Measurements from ENCODE around the gene ZNF835. TPM values are rescaled to one million over a fixed set of nuclear protein-coding genes. Genes with fewer than 3 reads are reported as not detected.

ZNF835 gene
- total RNA-seq, 1 experiment from 2014 or later, result 0.08 TPM

DNA sequence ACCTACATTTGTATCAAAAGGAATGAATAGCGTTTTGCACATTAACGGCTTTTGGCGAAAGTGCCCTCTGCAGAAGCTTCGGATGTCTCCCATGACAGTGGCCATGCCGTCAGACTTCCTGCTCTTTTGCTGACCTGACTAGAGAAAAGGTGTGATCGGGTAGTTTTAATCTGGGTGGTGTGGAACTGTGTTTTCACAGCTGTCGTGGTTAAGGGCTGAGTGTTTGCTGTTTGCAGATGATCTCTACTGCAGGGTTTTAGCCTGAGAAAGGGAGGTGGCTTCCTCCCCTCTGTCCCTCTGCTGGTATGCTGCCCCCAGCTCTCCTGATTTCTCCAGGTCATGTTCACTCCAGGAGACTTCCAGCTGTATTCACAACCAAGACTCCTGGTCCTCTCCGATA, 54.0 kb downstream of the ZNF835 start:
- in situ Hi-C loops (cut with HindIII; ENCODE audit: low pct_unique_long_range_greater_than_20kb, low sequenced_read_pairs), result no loop called here
- DNase-seq (ENCODE audit: low read depth, low spot score), result no peak

DNA sequence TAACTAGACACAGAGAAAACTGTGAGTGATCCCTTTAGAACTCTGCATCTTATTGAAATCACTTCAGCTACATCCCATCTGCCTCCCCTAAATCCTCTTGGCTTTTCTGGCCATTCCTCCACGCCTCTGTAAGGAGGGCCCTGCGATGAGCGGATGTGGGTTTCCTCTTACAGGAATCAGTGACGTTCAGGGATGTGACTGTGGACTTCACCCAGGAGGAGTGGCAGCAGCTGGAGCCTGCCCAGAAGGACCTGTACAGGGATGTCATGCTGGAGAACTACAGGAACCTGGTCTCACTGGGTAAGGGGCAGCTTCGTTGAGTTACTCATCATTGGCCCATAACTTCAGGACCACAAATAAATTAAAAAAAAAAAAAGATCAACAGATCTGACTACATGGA, 57.9 kb downstream of the ZNF835 start:
- in situ Hi-C loops (cut with HindIII; ENCODE audit: low pct_unique_long_range_greater_than_20kb, low sequenced_read_pairs), result no loop called here
- no peak for DNase-seq (ENCODE audit: low read depth, low spot score)

DNA sequence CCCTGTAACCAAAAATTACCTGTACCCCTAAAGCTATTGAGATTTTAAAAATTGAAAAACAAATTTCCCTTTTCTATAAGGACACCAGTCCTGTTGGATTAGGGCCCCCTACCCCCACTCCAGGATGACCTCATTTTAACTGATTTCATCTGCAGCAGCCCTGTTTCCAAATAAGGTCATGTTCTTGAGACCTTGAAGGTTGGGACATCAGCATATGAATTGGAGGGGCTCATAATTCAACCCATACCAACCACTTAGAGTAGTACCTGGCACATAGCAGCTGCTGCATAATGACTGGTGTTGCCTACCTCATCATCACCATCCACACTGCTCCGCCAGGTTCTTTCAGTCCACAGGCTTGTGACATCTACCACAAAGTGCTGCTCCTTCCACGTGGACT, 58.8 kb downstream of the ZNF835 start:
- in situ Hi-C loops (cut with HindIII; ENCODE audit: low pct_unique_long_range_greater_than_20kb, low sequenced_read_pairs), result no loop called here

More for the DNA sequence above, 58.8 kb downstream of the ZNF835 start:
- no peak for DNase-seq (ENCODE audit: low read depth, low spot score)

Other genes starting within 250 kb of the ZNF835 start
- gene ZNF667, start 194.4 kb downstream of the ZNF835 start, total RNA-seq (2014; rRNA removed; shearing (Covaris generic)), result 2.5 and 4.1 TPM in 2 replicates
- gene ZNF471, start 163.9 kb downstream of the ZNF835 start, total RNA-seq (2014; rRNA removed; shearing (Covaris generic)), result 0.88 and 1.0 TPM in 2 replicates
- 2.7 and 2.8 TPM in 2 replicates for gene ZFP28, start 132.8 kb downstream of the ZNF835 start, total RNA-seq (2014; rRNA removed; shearing (Covaris generic))
- 3.4 and 4.4 TPM in 2 replicates for gene ZNF470, start 104.3 kb downstream of the ZNF835 start, total RNA-seq (2014; rRNA removed; shearing (Covaris generic))
- gene ZNF71, start 76.5 kb downstream of the ZNF835 start, total RNA-seq (2014; rRNA removed; shearing (Covaris generic)), result 5.8 and 8.8 TPM in 2 replicates
- not detected in 2 replicates for gene SMIM17, start 28.6 kb downstream of the ZNF835 start, total RNA-seq (2014; rRNA removed; shearing (Covaris generic))
- gene PEG3, start 169.0 kb upstream of the ZNF835 start, total RNA-seq (2014; rRNA removed; shearing (Covaris generic)), result under 0.01 and 0.03 TPM in 2 replicates
- gene ZIM2, start 169.0 kb upstream of the ZNF835 start, total RNA-seq (2014; rRNA removed; shearing (Covaris generic)), result not detected in 2 replicates